ENCODE data around the gene MRPL10.

MRPL10 gene

GRCh38 chr17:47778184-47778635, 53.1 kb downstream of the MRPL10 start:
- H3K27me3 ChIP-seq (ENCODE audit: control insufficient read depth in 1 of 2, insufficient read depth in 1 of 2, low read length in 2 of 2) = peaks cover 44 to 56% of the 10 kb centered on the region in 2 experiments
- H2AK5ac ChIP-seq (ENCODE audit: low read length, severe bottlenecking) = no peak overlapping the region
- H3K27ac ChIP-seq (ENCODE audit: low read length, poor library complexity, severe bottlenecking) = no peak overlapping the region
- DNase-seq = no peak
- H3K79me1 ChIP-seq (replicated peaks; ENCODE audit: low read length, poor library complexity, severe bottlenecking) = no peaks in the 10 kb centered on the region
- H2AFZ ChIP-seq (ENCODE audit: low read depth, low read length) = no peak overlapping the region
- no peak overlapping the region for H2BK15ac ChIP-seq (ENCODE audit: low read depth, poor library complexity, severe bottlenecking)
- H3K36me3 ChIP-seq (ENCODE audit: control insufficient read depth in 1 of 2, insufficient read depth in 2 of 2, low read depth in 1 of 2, low read length in 2 of 2) = no peaks in the 10 kb centered on the region
- H2BK5ac ChIP-seq (ENCODE audit: low read depth, low read length, poor library complexity, severe bottlenecking) = no peak overlapping the region
- H3K9ac ChIP-seq (ENCODE audit: low read length) = no peak overlapping the region
- H4K8ac ChIP-seq (ENCODE audit: low read length) = no peak overlapping the region
- H2BK120ac ChIP-seq (ENCODE audit: low read depth, low read length) = no peak overlapping the region
- H3K14ac ChIP-seq (ENCODE audit: low read length in 2 of 2) = no peak overlapping the region
- H2BK12ac ChIP-seq (ENCODE audit: low read length in 2 of 2) = no peak overlapping the region
- no peak overlapping the region for H4K91ac ChIP-seq (ENCODE audit: low read length)
- no peak overlapping the region for H3K18ac ChIP-seq (ENCODE audit: low read depth in 1 of 2, low read length in 2 of 2)
- H3K23ac ChIP-seq (ENCODE audit: low read length in 2 of 2) = no peak overlapping the region
- H3K4me2 ChIP-seq (ENCODE audit: low read length, poor library complexity, severe bottlenecking) = no peak overlapping the region
- no peaks in the 10 kb centered on the region for H3K9me3 ChIP-seq (ENCODE audit: control insufficient read depth, low read length)
- no peak overlapping the region for H3K4me3 ChIP-seq (ENCODE audit: insufficient read depth in 1 of 2, low read depth in 1 of 2, low read length in 2 of 2)
- 62% methylated on average over 36 of the region's 45 CpGs for WGBS
- no peak overlapping the region for H3K4ac ChIP-seq (ENCODE audit: low read depth in 1 of 2, low read length in 2 of 2)
- H3K4me1 ChIP-seq (ENCODE audit: control insufficient read depth, insufficient read depth, low read depth, low read length) = no peaks in the 10 kb centered on the region

- H3K4ac ChIP-seq (ENCODE audit: low read depth in 1 of 2, low read length in 2 of 2) = no peak overlapping the region
- no peaks in the 10 kb centered on the region for H3K36me3 ChIP-seq (ENCODE audit: control insufficient read depth in 1 of 2, insufficient read depth in 2 of 2, low read depth in 1 of 2, low read length in 2 of 2)
- DNase-seq = peak; percentile 59
- no peak overlapping the region for H2BK15ac ChIP-seq (ENCODE audit: low read depth, poor library complexity, severe bottlenecking)
- H3K4me1 ChIP-seq (ENCODE audit: control insufficient read depth, insufficient read depth, low read depth, low read length) = no peaks in the 10 kb centered on the region
- H2BK5ac ChIP-seq (ENCODE audit: low read depth, low read length, poor library complexity, severe bottlenecking) = no peak overlapping the region
- H3K9ac ChIP-seq (ENCODE audit: low read length) = no peak overlapping the region
- peaks cover 3% of the 10 kb centered on the region for H3K9me3 ChIP-seq (ENCODE audit: control insufficient read depth, low read length)
- H3K79me1 ChIP-seq (replicated peaks; ENCODE audit: low read length, poor library complexity, severe bottlenecking) = no peaks in the 10 kb centered on the region
- no peak overlapping the region for H2BK12ac ChIP-seq (ENCODE audit: low read length in 2 of 2)
- H2AFZ ChIP-seq (ENCODE audit: low read depth, low read length) = no peak overlapping the region
- H2AK5ac ChIP-seq (ENCODE audit: low read length, severe bottlenecking) = no peak overlapping the region
- no peak overlapping the region for H2BK120ac ChIP-seq (ENCODE audit: low read depth, low read length)
- no peak overlapping the region for H4K91ac ChIP-seq (ENCODE audit: low read length)
- H4K8ac ChIP-seq (ENCODE audit: low read length) = no peak overlapping the region
- H3K23ac ChIP-seq (ENCODE audit: low read length in 2 of 2) = no peak overlapping the region
- 29% methylated on average over 12 of the region's 14 CpGs for WGBS
- no peak overlapping the region for H3K4me3 ChIP-seq (ENCODE audit: insufficient read depth in 1 of 2, low read depth in 1 of 2, low read length in 2 of 2)
- no peak overlapping the region for H3K4me2 ChIP-seq (ENCODE audit: low read length, poor library complexity, severe bottlenecking)
- H3K18ac ChIP-seq (ENCODE audit: low read depth in 1 of 2, low read length in 2 of 2) = no peak overlapping the region
- H3K27me3 ChIP-seq (ENCODE audit: control insufficient read depth in 1 of 2, insufficient read depth in 1 of 2, low read length in 2 of 2) = peaks cover 41 to 42% of the 10 kb centered on the region in 2 experiments
- no peak overlapping the region for H3K27ac ChIP-seq (ENCODE audit: low read length, poor library complexity, severe bottlenecking)
- H3K14ac ChIP-seq (ENCODE audit: low read length in 2 of 2) = no peak overlapping the region
Observed at GRCh38 chr17:47776330-47777197, 54.8 kb downstream of the MRPL10 start.

GRCh38 chr17:47774987-47775580, 56.3 kb downstream of the MRPL10 start:
- Histone ChIP-seq H2BK15ac (ENCODE audit: low read depth, poor library complexity, severe bottlenecking) (no peak overlapping the region), H3K9ac (ENCODE audit: low read length) (no peak overlapping the region), H3K23ac (ENCODE audit: low read length in 2 of 2) (no peak overlapping the region), H3K27ac (ENCODE audit: low read length, poor library complexity, severe bottlenecking) (no peak overlapping the region), H4K91ac (ENCODE audit: low read length) (no peak overlapping the region), H2AK5ac (ENCODE audit: low read length, severe bottlenecking) (no peak overlapping the region), H2BK5ac (ENCODE audit: low read depth, low read length, poor library complexity, severe bottlenecking) (no peak overlapping the region), H3K18ac (ENCODE audit: low read depth in 1 of 2, low read length in 2 of 2) (no peak overlapping the region), H3K36me3 (ENCODE audit: control insufficient read depth in 1 of 2, insufficient read depth in 2 of 2, low read depth in 1 of 2, low read length in 2 of 2) (no peaks in the 10 kb centered on the region), H3K14ac (ENCODE audit: low read length in 2 of 2) (no peak overlapping the region), H3K27me3 (ENCODE audit: control insufficient read depth in 1 of 2, insufficient read depth in 1 of 2, low read length in 2 of 2) (peaks cover 30% of the 10 kb centered on the region in 2 experiments), H3K4me1 (ENCODE audit: control insufficient read depth, insufficient read depth, low read depth, low read length) (no peaks in the 10 kb centered on the region), H3K9me3 (ENCODE audit: control insufficient read depth, low read length) (peaks cover 15% of the 10 kb centered on the region), H3K4ac (ENCODE audit: low read depth in 1 of 2, low read length in 2 of 2) (no peak overlapping the region), H2BK12ac (ENCODE audit: low read length in 2 of 2) (no peak overlapping the region), H2BK120ac (ENCODE audit: low read depth, low read length) (no peak overlapping the region), H2AFZ (ENCODE audit: low read depth, low read length) (no peak overlapping the region), H3K4me2 (ENCODE audit: low read length, poor library complexity, severe bottlenecking) (no peak overlapping the region), H3K4me3 (ENCODE audit: insufficient read depth in 1 of 2, low read depth in 1 of 2, low read length in 2 of 2) (no peak overlapping the region), H4K8ac (ENCODE audit: low read length) (no peak overlapping the region), H3K79me1 (replicated peaks; ENCODE audit: low read length, poor library complexity, severe bottlenecking) (no peaks in the 10 kb centered on the region)
- DNase-seq = no peak
- 43% methylated on average over 1 of the region's 1 CpG for WGBS

DNA sequence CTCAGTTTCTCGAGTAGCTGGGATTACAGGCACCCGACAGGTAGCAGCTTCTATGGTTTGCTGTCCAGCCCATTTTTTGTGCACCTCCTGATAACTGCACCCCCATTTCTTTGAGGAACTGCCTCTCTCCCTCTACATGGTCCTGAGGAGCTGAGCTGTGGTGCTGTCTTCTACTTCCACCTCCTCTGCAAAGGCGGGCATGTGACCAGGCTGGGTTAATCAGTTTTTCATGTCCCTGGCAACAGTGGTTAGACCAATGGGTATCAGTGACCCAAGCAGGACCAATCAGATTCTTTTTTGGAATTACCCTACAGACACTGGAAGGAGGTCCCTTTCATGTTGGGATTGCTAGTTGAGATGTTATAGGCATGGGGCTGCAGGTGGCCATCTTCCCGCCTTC, 57.0 kb downstream of the MRPL10 start:
- Histone ChIP-seq H3K4me3 (ENCODE audit: insufficient read depth in 1 of 2, low read depth in 1 of 2, low read length in 2 of 2) (no peak overlapping the region), H3K18ac (ENCODE audit: low read depth in 1 of 2, low read length in 2 of 2) (no peak overlapping the region), H2BK120ac (ENCODE audit: low read depth, low read length) (no peak overlapping the region), H3K27ac (ENCODE audit: low read length, poor library complexity, severe bottlenecking) (no peak overlapping the region), H3K4ac (ENCODE audit: low read depth in 1 of 2, low read length in 2 of 2) (no peak overlapping the region), H2AFZ (ENCODE audit: low read depth, low read length) (no peak overlapping the region), H2AK5ac (ENCODE audit: low read length, severe bottlenecking) (no peak overlapping the region), H3K36me3 (ENCODE audit: control insufficient read depth in 1 of 2, insufficient read depth in 2 of 2, low read depth in 1 of 2, low read length in 2 of 2) (no peaks in the 10 kb centered on the region), H3K4me1 (ENCODE audit: control insufficient read depth, insufficient read depth, low read depth, low read length) (no peaks in the 10 kb centered on the region), H2BK12ac (ENCODE audit: low read length in 2 of 2) (no peak overlapping the region), H3K79me1 (replicated peaks; ENCODE audit: low read length, poor library complexity, severe bottlenecking) (no peaks in the 10 kb centered on the region), H3K9ac (ENCODE audit: low read length) (no peak overlapping the region), H3K14ac (ENCODE audit: low read length in 2 of 2) (no peak overlapping the region), H3K4me2 (ENCODE audit: low read length, poor library complexity, severe bottlenecking) (no peak overlapping the region), H4K8ac (ENCODE audit: low read length) (no peak overlapping the region), H3K9me3 (ENCODE audit: control insufficient read depth, low read length) (peaks cover 22% of the 10 kb centered on the region), H3K27me3 (ENCODE audit: control insufficient read depth in 1 of 2, insufficient read depth in 1 of 2, low read length in 2 of 2) (peaks cover 24 to 30% of the 10 kb centered on the region in 2 experiments), H2BK5ac (ENCODE audit: low read depth, low read length, poor library complexity, severe bottlenecking) (no peak overlapping the region), H4K91ac (ENCODE audit: low read length) (no peak overlapping the region), H3K23ac (ENCODE audit: low read length in 2 of 2) (no peak overlapping the region), H2BK15ac (ENCODE audit: low read depth, poor library complexity, severe bottlenecking) (no peak overlapping the region)
- 60% methylated on average over 4 of the region's 4 CpGs for WGBS
- no peak for DNase-seq

All from mesenchymal stem cell (in vitro differentiated cells and primary cell).